Effector memory CD4-positive, alpha-beta T cell (primary cell): ENCODE results near the gene CRTAC1.

Experiments used
- DNase-seq, 3 donors: peaks; one replicate each; pipeline ENCODE4 v3.0.0-alpha.2; 2020
- H3K27ac ChIP-seq: 2 replicates; pipeline ENCODE4 v1.7.0; 2013; ENCODE audit warnings: mild to moderate bottlenecking, low read length, moderate library complexity; ENCODE audit not compliant: insufficient read depth, poor library complexity, severe bottlenecking
- H3K27me3 ChIP-seq: replicated peaks from 2 replicates; pipeline ENCODE4 v1.7.0; 2013; ENCODE audit warnings: mild to moderate bottlenecking, low read length; ENCODE audit not compliant: insufficient read depth, control insufficient read depth, poor library complexity, severe bottlenecking
- H3K36me3 ChIP-seq: 2 replicates; pipeline ENCODE4 v1.7.0; 2013; ENCODE audit warnings: mild to moderate bottlenecking, low read length, moderate library complexity; ENCODE audit not compliant: control insufficient read depth, insufficient read depth
- H3K4me1 ChIP-seq: 2 replicates; pipeline ENCODE4 v1.7.0; 2013; ENCODE audit warnings: low read length, mild to moderate bottlenecking; ENCODE audit not compliant: control insufficient read depth, insufficient read depth, poor library complexity, severe bottlenecking
- H3K4me3 ChIP-seq: 2 replicates; pipeline ENCODE4 v1.7.0; 2013; ENCODE audit warnings: low read length, low read depth, mild to moderate bottlenecking; ENCODE audit not compliant: insufficient read depth, poor library complexity, severe bottlenecking
- H3K9me3 ChIP-seq: 2 replicates; pipeline ENCODE4 v1.7.0; 2013; ENCODE audit warnings: mild to moderate bottlenecking, low read length, moderate library complexity; ENCODE audit not compliant: control insufficient read depth

CRTAC1 gene

GRCh38 chr10:97904576-97904975 is 125.8 kb downstream of the CRTAC1 start:
- no peaks in the 10 kb centered on the region for H3K4me1 ChIP-seq
- no peak overlapping the region for H3K4me3 ChIP-seq
- no peaks in the 10 kb centered on the region for H3K36me3 ChIP-seq
- no peaks in the 10 kb centered on the region for H3K27me3 ChIP-seq
- DNase-seq, result no peak
- no peaks in the 10 kb centered on the region for H3K9me3 ChIP-seq
- H3K27ac ChIP-seq, result no peak overlapping the region

- H3K27ac ChIP-seq, result no peak overlapping the region
- no peaks in the 10 kb centered on the region for H3K9me3 ChIP-seq
- H3K4me1 ChIP-seq, result no peaks in the 10 kb centered on the region
- no peaks in the 10 kb centered on the region for H3K36me3 ChIP-seq
- no peaks in the 10 kb centered on the region for H3K27me3 ChIP-seq
- no peak for DNase-seq
- H3K4me3 ChIP-seq, result no peak overlapping the region
Measured at GRCh38 chr10:97904018-97904381, 126.4 kb downstream of the CRTAC1 start.

GRCh38 chr10:97903128-97904017 is 127.0 kb downstream of the CRTAC1 start:
- no peaks in the 10 kb centered on the region for H3K9me3 ChIP-seq
- H3K27ac ChIP-seq, result no peak overlapping the region
- no peaks in the 10 kb centered on the region for H3K4me1 ChIP-seq
- no peak for DNase-seq
- no peaks in the 10 kb centered on the region for H3K36me3 ChIP-seq
- H3K27me3 ChIP-seq, result no peaks in the 10 kb centered on the region
- no peak overlapping the region for H3K4me3 ChIP-seq

GRCh38 chr10:97901381-97901780 is 129.0 kb downstream of the CRTAC1 start:
- no peaks in the 10 kb centered on the region for H3K27me3 ChIP-seq
- DNase-seq, result no peak
- no peak overlapping the region for H3K4me3 ChIP-seq
- no peaks in the 10 kb centered on the region for H3K36me3 ChIP-seq
- H3K27ac ChIP-seq, result no peak overlapping the region
- no peaks in the 10 kb centered on the region for H3K9me3 ChIP-seq
- no peaks in the 10 kb centered on the region for H3K4me1 ChIP-seq

- Histone ChIP-seq H3K27ac (no peak overlapping the region), H3K27me3 (no peaks in the 10 kb centered on the region), H3K36me3 (no peaks in the 10 kb centered on the region), H3K4me3 (no peak overlapping the region), H3K9me3 (no peaks in the 10 kb centered on the region), H3K4me1 (no peaks in the 10 kb centered on the region)
- no peak for DNase-seq
Measured at GRCh38 chr10:97898429-97898828, 132.0 kb downstream of the CRTAC1 start.

GRCh38 chr10:97896756-97897358 is 133.6 kb downstream of the CRTAC1 start:
- no peaks in the 10 kb centered on the region for H3K36me3 ChIP-seq
- no peak overlapping the region for H3K4me3 ChIP-seq
- no peaks in the 10 kb centered on the region for H3K27me3 ChIP-seq
- DNase-seq, result no peak
- no peak overlapping the region for H3K27ac ChIP-seq
- H3K9me3 ChIP-seq, result no peaks in the 10 kb centered on the region
- H3K4me1 ChIP-seq, result no peaks in the 10 kb centered on the region

GRCh38 chr10:97895915-97896314 is 134.5 kb downstream of the CRTAC1 start:
- no peaks in the 10 kb centered on the region for H3K4me1 ChIP-seq
- DNase-seq, result no peak
- no peaks in the 10 kb centered on the region for H3K9me3 ChIP-seq
- no peaks in the 10 kb centered on the region for H3K27me3 ChIP-seq
- no peak overlapping the region for H3K27ac ChIP-seq
- no peaks in the 10 kb centered on the region for H3K36me3 ChIP-seq
- no peak overlapping the region for H3K4me3 ChIP-seq

- Histone ChIP-seq H3K36me3 (no peaks in the 10 kb centered on the region), H3K27ac (no peak overlapping the region), H3K9me3 (no peaks in the 10 kb centered on the region), H3K4me3 (no peak overlapping the region), H3K4me1 (no peaks in the 10 kb centered on the region), H3K27me3 (no peaks in the 10 kb centered on the region)
- no peak for DNase-seq
Measured at GRCh38 chr10:97895084-97895483, 135.3 kb downstream of the CRTAC1 start.

- Histone ChIP-seq H3K4me3 (no peak overlapping the region), H3K4me1 (no peaks in the 10 kb centered on the region), H3K27me3 (no peaks in the 10 kb centered on the region), H3K36me3 (no peaks in the 10 kb centered on the region), H3K27ac (no peak overlapping the region), H3K9me3 (no peaks in the 10 kb centered on the region)
- no peak for DNase-seq
Measured at GRCh38 chr10:97894092-97894491, 136.3 kb downstream of the CRTAC1 start.

- no peaks in the 10 kb centered on the region for H3K36me3 ChIP-seq
- no peak for DNase-seq
- no peak overlapping the region for H3K27ac ChIP-seq
- no peaks in the 10 kb centered on the region for H3K27me3 ChIP-seq
- no peak overlapping the region for H3K4me3 ChIP-seq
- no peaks in the 10 kb centered on the region for H3K4me1 ChIP-seq
- no peaks in the 10 kb centered on the region for H3K9me3 ChIP-seq
Measured at GRCh38 chr10:97892939-97893338, 137.5 kb downstream of the CRTAC1 start.
